Upper lobe of left lung (tissue), 6 donors: ENCODE data around the gene NEDD4L. TPM values are rescaled to one million over a fixed set of nuclear protein-coding genes. Genes with fewer than 3 reads are reported as not detected.

Experiments
- ATAC-seq, 2 donors: fragments of 200-7000 bp; cut with Tn5 transposase; one replicate each; pipeline ENCODE4 v1.9.1; 2022; ENCODE audit warnings: mild to moderate bottlenecking in 2 of 2, moderate library complexity in 2 of 2; ENCODE audit not compliant: low FRiP score in 2 of 2
- DNase-seq, 2 donors: peaks; one replicate each; pipeline ENCODE4 v3.0.0-alpha.2; 2019 to 2020
- H3K27ac ChIP-seq, 4 donors: fragments of 200-600 bp; sonication (generic); one replicate each; pipeline ENCODE4 v1.5.1; 2016 to 2019
- H3K27me3 ChIP-seq, 4 donors: fragments of 200-600 bp; sonication (generic); one replicate each; pipeline ENCODE4 v1.5.1; 2017 to 2019
- H3K36me3 ChIP-seq, 4 donors: fragments of 200-600 bp; sonication (generic); one replicate each; pipeline ENCODE4 v1.5.1; 2016 to 2019
- H3K4me1 ChIP-seq, 4 donors: fragments of 200-600 bp; sonication (generic); one replicate each; pipeline ENCODE4 v1.5.1; 2018 to 2019
- H3K4me3 ChIP-seq, 4 donors: fragments of 200-600 bp; sonication (generic); one replicate each; pipeline ENCODE4 v1.5.1; 2017 to 2019; ENCODE audit warnings: mild to moderate bottlenecking in 2 of 4, moderate library complexity in 1 of 4
- H3K9me3 ChIP-seq, 4 donors: fragments of 200-600 bp; sonication (generic); one replicate each; pipeline ENCODE4 v1.5.1; 2018 to 2019
- CTCF ChIP-seq, 6 experiments: fragments of 450-650 bp in 4 of 6; fragments of 200-600 bp in 2 of 6; sonication (generic) in 2 of 6; IDR thresholded peaks; one replicate each; pipeline ENCODE4 v1.5.1; 2016 to 2019; ENCODE audit warnings: antibody characterized with exemption in 6 of 6
- EP300 ChIP-seq, 4 donors: sonication (generic); formaldehyde crosslinking; IDR thresholded peaks; one replicate each; pipeline ENCODE4 v1.5.1; 2017; ENCODE audit warnings: antibody characterized with exemption in 4 of 4, control low read depth in 2 of 4
- POLR2A ChIP-seq, 4 donors: fragments of 450-650 bp; IDR thresholded peaks; one replicate each; pipeline ENCODE4 v1.5.1; 2016 to 2017; ENCODE audit warnings: antibody characterized with exemption in 4 of 4, mild to moderate bottlenecking in 2 of 4
- POLR2AphosphoS5 ChIP-seq, 2 donors: sonication (generic); formaldehyde crosslinking; IDR thresholded peaks; one replicate each; pipeline ENCODE4 v1.5.1; 2017; ENCODE audit warnings: antibody characterized with exemption in 2 of 2
- WGBS, 2 donors: methylation state at CpG; one replicate each; pipeline ENCODE4 v1.1.5; 2017 to 2018; 5-methylcytosine and 5-hydroxymethylcytosine counted together
- total RNA-seq, 6 donors: library from RNA; depleted of rRNA in 4 of 6; stranded (reverse); fragments of >200 nt in 4 of 6; gene quantifications; one replicate each; pipeline versions ENCODE4 v1.1.0 to v1.2.1, GENCODE V29; 2016 to 2021
- donor health status: DM: no; HTN: no; CAD: no; lungs with moderate emphysema.
- donor health status: DM: no; HTN: yes; CAD: no; lungs with severe emphysema.

NEDD4L gene
- total RNA-seq, 6 donors from 2014 or later = 148 to 491 (median 300) TPM

DNA sequence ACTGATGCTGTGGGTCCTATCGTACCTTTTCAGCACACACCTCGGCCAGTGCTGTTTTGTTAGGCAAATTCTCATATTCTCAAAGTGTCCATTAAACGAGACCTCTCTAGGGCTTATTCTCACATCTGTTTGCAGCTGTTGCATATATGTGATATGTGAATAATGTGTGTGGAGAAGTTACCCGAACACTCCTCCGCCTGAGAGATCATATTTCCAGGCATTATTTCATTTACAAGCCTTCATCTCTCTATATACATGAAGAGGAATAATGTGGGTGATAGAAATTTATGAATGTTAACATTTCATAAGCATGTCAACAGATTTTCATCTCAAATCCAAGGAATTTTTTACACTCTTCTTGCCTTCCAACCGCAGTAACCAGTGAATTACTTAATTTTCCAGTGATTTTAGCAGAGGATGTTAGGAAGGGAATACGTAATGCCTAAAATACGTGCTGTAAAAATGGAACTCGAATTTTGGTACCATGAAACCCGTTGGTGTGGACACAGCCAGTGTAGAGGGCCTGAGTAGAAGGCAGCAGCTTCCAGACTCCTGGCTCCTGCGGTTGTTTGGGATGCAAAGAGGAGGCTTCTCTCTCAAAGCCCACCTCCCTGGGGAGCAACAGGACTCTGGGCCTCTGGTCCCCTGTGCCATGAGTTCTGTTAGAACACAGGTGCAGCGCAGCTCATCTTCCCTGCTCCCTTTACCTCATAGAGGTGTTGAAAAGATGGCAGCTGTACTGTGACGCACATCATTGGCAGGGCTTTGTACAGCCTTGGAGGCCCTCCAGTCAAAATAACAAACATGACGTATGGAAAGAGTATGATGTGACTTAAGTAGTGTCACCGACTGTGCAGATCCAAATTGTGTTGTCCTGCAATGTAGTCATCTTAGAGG, 280.1 kb downstream of the NEDD4L start:
- Histone ChIP-seq H3K9me3 (no peaks in the 10 kb centered on the region), H3K36me3 (peaks cover 13 to 36% (median 19%) of the 10 kb centered on the region in 4 donors), H3K27ac (no peak overlapping the region), H3K4me3 (no peak overlapping the region), H3K4me1 (peaks cover 5 to 12% (median 10%) of the 10 kb centered on the region in 4 donors), H3K27me3 (no peaks in the 10 kb centered on the region)
- WGBS, 2 donors = 88 to 92% methylated on average over 15 of the region's 15 CpGs
- DNase-seq (no peak), ATAC-seq (no peak)
- TF ChIP-seq CTCF (IDR thresholded peaks at IDR 0.05) = no peak
- TF ChIP-seq POLR2AphosphoS5 (IDR thresholded peaks at IDR 0.05) = no peak
- TF ChIP-seq POLR2A (IDR thresholded peaks at IDR 0.05) = no peak
- TF ChIP-seq EP300 (IDR thresholded peaks at IDR 0.05) = no peak

GRCh38 chr18:58324824-58325480, 280.9 kb downstream of the NEDD4L start:
- Histone ChIP-seq H3K4me1 (peaks cover 5 to 12% (median 10%) of the 10 kb centered on the region in 4 donors), H3K27ac (no peak overlapping the region), H3K9me3 (no peaks in the 10 kb centered on the region), H3K27me3 (no peaks in the 10 kb centered on the region), H3K4me3 (no peak overlapping the region), H3K36me3 (peaks cover 13 to 45% (median 20%) of the 10 kb centered on the region in 4 donors)
- no peak for ATAC-seq
- TF ChIP-seq POLR2A (IDR thresholded peaks at IDR 0.05) (no peak), POLR2AphosphoS5 (IDR thresholded peaks at IDR 0.05) (no peak), EP300 (IDR thresholded peaks at IDR 0.05) (no peak), CTCF (IDR thresholded peaks at IDR 0.05) (no peak)
- DNase-seq = no peak
- WGBS, 2 donors = 86 to 88% methylated on average over 16 of the region's 16 CpGs

DNA sequence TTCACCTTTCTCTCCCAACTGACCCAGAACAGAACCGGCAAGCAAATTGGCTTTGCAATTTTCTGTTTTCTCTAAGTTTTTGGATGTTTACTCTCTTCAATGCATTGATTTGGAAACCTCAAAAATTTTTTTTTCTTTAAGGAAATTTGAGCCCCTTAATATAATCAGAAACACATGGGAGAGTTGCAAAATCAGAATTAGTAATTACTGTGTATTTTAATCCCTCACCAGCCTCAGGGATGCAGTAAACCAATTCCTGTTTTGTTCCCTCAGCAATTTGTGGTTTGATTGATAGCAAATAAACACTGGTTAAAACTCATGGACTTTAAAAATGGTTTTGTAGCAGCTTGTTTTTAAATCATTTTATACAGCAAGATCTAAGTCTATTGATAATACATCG, 281.5 kb downstream of the NEDD4L start:
- WGBS, 2 donors = 90 to 91% methylated on average over 2 of the region's 2 CpGs
- Histone ChIP-seq H3K9me3 (no peaks in the 10 kb centered on the region), H3K27me3 (no peaks in the 10 kb centered on the region), H3K4me1 (peaks cover 5 to 12% (median 10%) of the 10 kb centered on the region in 4 donors), H3K27ac (no peak overlapping the region), H3K36me3 (peaks cover 13 to 50% (median 21%) of the 10 kb centered on the region in 4 donors), H3K4me3 (no peak overlapping the region)
- DNase-seq = no peak
- no peak for TF ChIP-seq POLR2AphosphoS5 (IDR thresholded peaks at IDR 0.05)
- no peak for TF ChIP-seq CTCF (IDR thresholded peaks at IDR 0.05)
- no peak for TF ChIP-seq EP300 (IDR thresholded peaks at IDR 0.05)
- TF ChIP-seq POLR2A (IDR thresholded peaks at IDR 0.05) = no peak
- ATAC-seq = no peak

- Histone ChIP-seq H3K36me3 (peaks cover under 1 to 51% (median 19%) of the 10 kb centered on the region in 4 donors), H3K27me3 (no peaks in the 10 kb centered on the region), H3K9me3 (no peaks in the 10 kb centered on the region), H3K4me3 (no peak overlapping the region), H3K4me1 (peaks cover 0 to 16% (median 4%) of the 10 kb centered on the region in 4 donors), H3K27ac (no peak overlapping the region)
- no peak for TF ChIP-seq CTCF (IDR thresholded peaks at IDR 0.05)
- TF ChIP-seq POLR2A (IDR thresholded peaks at IDR 0.05) = no peak
- TF ChIP-seq EP300 (IDR thresholded peaks at IDR 0.05) = no peak
- TF ChIP-seq POLR2AphosphoS5 (IDR thresholded peaks at IDR 0.05) = no peak
- DNase-seq (no peak), ATAC-seq (no peak)
- 86 to 93% methylated on average over 2 of the region's 2 CpGs for WGBS, 2 donors
Observed at GRCh38 chr18:58334061-58334460, 290.0 kb downstream of the NEDD4L start.
